Measurements from ENCODE around the gene AKAP6. TPM values are rescaled to one million over a fixed set of nuclear protein-coding genes. Genes with fewer than 3 reads are reported as not detected.

The AKAP6 gene
- total and polyA plus RNA-seq, 10 of the 15 experiments (the other 5 are each of a cell fraction or from before 2014, with no cell fraction given) = 0.35 to 5.9 (median 2.2) TPM

DNA sequence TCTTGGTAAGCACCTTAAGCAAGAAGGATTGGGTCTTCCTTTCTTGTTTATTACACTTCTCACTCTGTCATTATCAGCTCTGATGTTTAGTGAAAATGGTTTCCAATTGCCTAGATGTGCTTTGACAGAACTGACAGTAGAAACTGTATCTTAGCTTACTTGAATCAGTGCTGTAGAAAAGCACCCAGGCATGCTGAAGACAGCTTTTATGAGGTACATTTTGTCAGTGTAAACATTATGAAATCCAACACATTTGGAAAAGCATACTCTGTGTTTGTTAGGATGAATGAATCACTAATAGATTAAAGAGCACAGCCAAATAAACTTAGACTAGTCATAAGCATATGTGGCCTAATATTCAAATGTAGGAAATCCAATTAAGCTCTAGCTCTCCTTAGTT lies 319.3 kb downstream of the AKAP6 start:
- Histone ChIP-seq H3K79me2 (ENCODE audit: control insufficient read depth, insufficient read depth, low read length) (no peaks in the 10 kb centered on the region), H4K20me1 (ENCODE audit: control insufficient read depth, insufficient read depth) (no peaks in the 10 kb centered on the region), H3K36me3 (ENCODE audit: control insufficient read depth in 2 of 2, insufficient read depth in 2 of 2, low read length in 1 of 2) (no peaks in the 10 kb centered on the region), H3K27me3 (replicated peaks in 1 of 2; ENCODE audit: control insufficient read depth in 2 of 2, insufficient read depth in 2 of 2, low read length in 1 of 2) (no peaks in the 10 kb centered on the region), H2AFZ (ENCODE audit: control insufficient read depth, low read depth, low read length) (no peak overlapping the region), H3K9ac (ENCODE audit: control insufficient read depth, insufficient read depth, low read length) (no peak overlapping the region), H3K4me1 (ENCODE audit: control insufficient read depth, insufficient read depth, low read length) (no peaks in the 10 kb centered on the region), H3K4me3 (no peak overlapping the region), H3K4me2 (ENCODE audit: control insufficient read depth, insufficient read depth) (no peak overlapping the region), H3K9me3 (replicated peaks; ENCODE audit: control insufficient read depth, insufficient read depth, low read length) (no peaks in the 10 kb centered on the region), H3K27ac (ENCODE audit: control insufficient read depth, insufficient read depth) (no peak overlapping the region)
- RAD21 ChIA-PET (ENCODE audit: unreplicated experiment) = no interaction called here
- DNase-seq (ENCODE audit: low read depth, low spot score) = no peak
- SMC1A ChIA-PET (ENCODE audit: uncharacterized antibody, unreplicated experiment) = interaction anchor here (0.7 kb wide), 1 partner anchor 16 kb away, joined by 3 read pairs; no protein-coding TSS in a partner anchor
- no peak for TF ChIP-seq HDAC2 (IDR thresholded peaks at IDR 0.05)
- TF ChIP-seq, protein P1, sequence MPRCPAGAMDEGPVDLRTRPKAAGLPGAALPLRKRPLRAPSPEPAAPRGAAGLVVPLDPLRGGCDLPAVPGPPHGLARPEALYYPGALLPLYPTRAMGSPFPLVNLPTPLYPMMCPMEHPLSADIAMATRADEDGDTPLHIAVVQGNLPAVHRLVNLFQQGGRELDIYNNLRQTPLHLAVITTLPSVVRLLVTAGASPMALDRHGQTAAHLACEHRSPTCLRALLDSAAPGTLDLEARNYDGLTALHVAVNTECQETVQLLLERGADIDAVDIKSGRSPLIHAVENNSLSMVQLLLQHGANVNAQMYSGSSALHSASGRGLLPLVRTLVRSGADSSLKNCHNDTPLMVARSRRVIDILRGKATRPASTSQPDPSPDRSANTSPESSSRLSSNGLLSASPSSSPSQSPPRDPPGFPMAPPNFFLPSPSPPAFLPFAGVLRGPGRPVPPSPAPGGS (IDR thresholded peaks at IDR 0.05; ENCODE audit: borderline replicate concordance, insufficient read depth, low read depth, low read length, poor library complexity, severe bottlenecking) = no peak
- TF ChIP-seq, protein P2, sequence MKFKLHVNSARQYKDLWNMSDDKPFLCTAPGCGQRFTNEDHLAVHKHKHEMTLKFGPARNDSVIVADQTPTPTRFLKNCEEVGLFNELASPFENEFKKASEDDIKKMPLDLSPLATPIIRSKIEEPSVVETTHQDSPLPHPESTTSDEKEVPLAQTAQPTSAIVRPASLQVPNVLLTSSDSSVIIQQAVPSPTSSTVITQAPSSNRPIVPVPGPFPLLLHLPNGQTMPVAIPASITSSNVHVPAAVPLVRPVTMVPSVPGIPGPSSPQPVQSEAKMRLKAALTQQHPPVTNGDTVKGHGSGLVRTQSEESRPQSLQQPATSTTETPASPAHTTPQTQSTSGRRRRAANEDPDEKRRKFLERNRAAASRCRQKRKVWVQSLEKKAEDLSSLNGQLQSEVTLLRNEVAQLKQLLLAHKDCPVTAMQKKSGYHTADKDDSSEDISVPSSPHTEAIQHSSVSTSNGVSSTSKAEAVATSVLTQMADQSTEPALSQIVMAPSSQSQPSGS (IDR thresholded peaks at IDR 0.05; ENCODE audit: low read length) = no peak
- BruUV-seq (replicated peaks) = no TSS peak
- POLR2A ChIA-PET = interaction anchor here (0.6 kb wide), 1 partner anchor 1032 kb away, joined by 5 read pairs; no protein-coding TSS in a partner anchor
- CTCF ChIA-PET = no interaction called here
- intact Hi-C loops (cut with micrococcal nuclease; ENCODE audit: unreplicated experiment) (no loop called here), in situ Hi-C loops (cut with MboI) (no loop called here)
- ATAC-seq = no peak
- FAIRE-seq = no peak

DNA sequence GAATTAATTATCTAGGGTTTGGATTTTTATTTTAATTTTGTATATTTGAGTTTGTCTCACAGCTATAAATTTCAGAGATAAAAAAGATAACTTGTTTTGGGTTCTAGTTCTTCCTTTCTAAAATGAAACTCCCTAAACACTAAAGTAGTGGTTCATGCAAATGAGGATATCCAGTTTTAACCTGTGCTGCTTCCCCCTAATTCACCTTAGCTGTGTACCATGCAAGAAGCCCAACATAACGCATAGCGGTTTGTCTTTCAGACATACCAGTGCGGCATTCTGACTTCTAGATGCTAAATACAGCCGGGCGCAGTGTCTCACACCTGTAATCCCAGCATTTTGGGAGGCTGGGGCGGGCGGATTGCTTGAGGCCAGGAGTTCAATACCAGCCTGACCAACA lies 320.9 kb downstream of the AKAP6 start:
- in situ Hi-C loops (cut with MboI) (no loop called here), intact Hi-C loops (cut with micrococcal nuclease; ENCODE audit: unreplicated experiment) (no loop called here)
- no peak for TF ChIP-seq FOXM1 (IDR thresholded peaks at IDR 0.05; ENCODE audit: low read depth, low read length)
- no peak for TF ChIP-seq ZNF274 (IDR thresholded peaks at IDR 0.05; ENCODE audit: insufficient read depth, insufficient read length)
- no peak for TF ChIP-seq ZNF622 (IDR thresholded peaks at IDR 0.05)
- TF ChIP-seq, protein P3, sequence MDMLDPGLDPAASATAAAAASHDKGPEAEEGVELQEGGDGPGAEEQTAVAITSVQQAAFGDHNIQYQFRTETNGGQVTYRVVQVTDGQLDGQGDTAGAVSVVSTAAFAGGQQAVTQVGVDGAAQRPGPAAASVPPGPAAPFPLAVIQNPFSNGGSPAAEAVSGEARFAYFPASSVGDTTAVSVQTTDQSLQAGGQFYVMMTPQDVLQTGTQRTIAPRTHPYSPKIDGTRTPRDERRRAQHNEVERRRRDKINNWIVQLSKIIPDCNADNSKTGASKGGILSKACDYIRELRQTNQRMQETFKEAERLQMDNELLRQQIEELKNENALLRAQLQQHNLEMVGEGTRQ (IDR thresholded peaks at IDR 0.05; ENCODE audit: borderline replicate concordance, low read depth, low read length) = no peak
- SMC1A ChIA-PET (ENCODE audit: uncharacterized antibody, unreplicated experiment) = no interaction called here
- POLR2A ChIA-PET = no interaction called here
- FAIRE-seq (no peak), DNase-seq (ENCODE audit: low read depth, low spot score) (no peak), ATAC-seq (no peak)
- BruUV-seq (replicated peaks) = no TSS peak
- no peaks in the 10 kb centered on the region for H4K20me1 ChIP-seq (ENCODE audit: control insufficient read depth, insufficient read depth)
- no peak overlapping the region for H3K9ac ChIP-seq (ENCODE audit: control insufficient read depth, insufficient read depth, low read length)
- CTCF ChIA-PET = no interaction called here
- RAD21 ChIA-PET (ENCODE audit: unreplicated experiment) = no interaction called here
- H2AFZ ChIP-seq (ENCODE audit: control insufficient read depth, low read depth, low read length) = no peak overlapping the region
- H3K4me2 ChIP-seq (ENCODE audit: control insufficient read depth, insufficient read depth) = no peak overlapping the region
- no peaks in the 10 kb centered on the region for H3K79me2 ChIP-seq (ENCODE audit: control insufficient read depth, insufficient read depth, low read length)
- WGBS (ENCODE audit: insufficient coverage, insufficient replicate concordance, low lambda C conversion rate, missing lambda C conversion rate) = 58% methylated on average over 7 of the region's 7 CpGs
- H3K36me3 ChIP-seq (ENCODE audit: control insufficient read depth in 2 of 2, insufficient read depth in 2 of 2, low read length in 1 of 2) = no peaks in the 10 kb centered on the region
- no peak overlapping the region for H3K27ac ChIP-seq (ENCODE audit: control insufficient read depth, insufficient read depth)
- no peak overlapping the region for H3K4me3 ChIP-seq
- H3K4me1 ChIP-seq (ENCODE audit: control insufficient read depth, insufficient read depth, low read length) = no peaks in the 10 kb centered on the region
- no peaks in the 10 kb centered on the region for H3K27me3 ChIP-seq (replicated peaks in 1 of 2; ENCODE audit: control insufficient read depth in 2 of 2, insufficient read depth in 2 of 2, low read length in 1 of 2)
- no peaks in the 10 kb centered on the region for H3K9me3 ChIP-seq (replicated peaks; ENCODE audit: control insufficient read depth, insufficient read depth, low read length)
